ENCODE data around the gene ANKRD22.

ANKRD22 gene

GRCh38 chr10:88832376-88832775 lies 19.3 kb downstream of the ANKRD22 start:
- no peak overlapping the region for H3K4me3 ChIP-seq (ENCODE audit: low read depth, low read length)
- no peak for DNase-seq
- H3K27ac ChIP-seq, result no peak overlapping the region
- TF ChIP-seq CTCF (IDR thresholded peaks at IDR 0.05; ENCODE audit: low read depth, low read length), result no peak
- H3K36me3 ChIP-seq, result no peaks in the 10 kb centered on the region
- H3K27me3 ChIP-seq (ENCODE audit: insufficient read depth, low read depth, severe bottlenecking), result no peaks in the 10 kb centered on the region
- H3K9me3 ChIP-seq (ENCODE audit: severe bottlenecking), result no peaks in the 10 kb centered on the region

GRCh38 chr10:88831709-88832108 lies 19.9 kb downstream of the ANKRD22 start:
- Histone ChIP-seq H3K27me3 (ENCODE audit: insufficient read depth, low read depth, severe bottlenecking) (no peaks in the 10 kb centered on the region), H3K27ac (no peak overlapping the region), H3K9me3 (ENCODE audit: severe bottlenecking) (no peaks in the 10 kb centered on the region), H3K36me3 (no peaks in the 10 kb centered on the region), H3K4me3 (ENCODE audit: low read depth, low read length) (no peak overlapping the region)
- DNase-seq, result no peak
- TF ChIP-seq CTCF (IDR thresholded peaks at IDR 0.05; ENCODE audit: low read depth, low read length), result no peak

GRCh38 chr10:88830643-88831268 lies 20.9 kb downstream of the ANKRD22 start:
- no peaks in the 10 kb centered on the region for H3K27me3 ChIP-seq (ENCODE audit: insufficient read depth, low read depth, severe bottlenecking)
- TF ChIP-seq CTCF (IDR thresholded peaks at IDR 0.05; ENCODE audit: low read depth, low read length), result no peak
- no peaks in the 10 kb centered on the region for H3K9me3 ChIP-seq (ENCODE audit: severe bottlenecking)
- no peak for DNase-seq
- H3K4me3 ChIP-seq (ENCODE audit: low read depth, low read length), result no peak overlapping the region
- no peak overlapping the region for H3K27ac ChIP-seq
- no peaks in the 10 kb centered on the region for H3K36me3 ChIP-seq

GRCh38 chr10:88828310-88828709 lies 23.3 kb downstream of the ANKRD22 start:
- Histone ChIP-seq H3K27ac (no peak overlapping the region), H3K4me3 (ENCODE audit: low read depth, low read length) (no peak overlapping the region), H3K27me3 (ENCODE audit: insufficient read depth, low read depth, severe bottlenecking) (no peaks in the 10 kb centered on the region), H3K9me3 (ENCODE audit: severe bottlenecking) (no peaks in the 10 kb centered on the region), H3K36me3 (no peaks in the 10 kb centered on the region)
- TF ChIP-seq CTCF (IDR thresholded peaks at IDR 0.05; ENCODE audit: low read depth, low read length), result no peak
- no peak for DNase-seq

GRCh38 chr10:88827671-88828070 lies 24.0 kb downstream of the ANKRD22 start:
- Histone ChIP-seq H3K36me3 (no peaks in the 10 kb centered on the region), H3K27me3 (ENCODE audit: insufficient read depth, low read depth, severe bottlenecking) (no peaks in the 10 kb centered on the region), H3K27ac (no peak overlapping the region), H3K4me3 (ENCODE audit: low read depth, low read length) (no peak overlapping the region), H3K9me3 (ENCODE audit: severe bottlenecking) (no peaks in the 10 kb centered on the region)
- DNase-seq, result no peak
- TF ChIP-seq CTCF (IDR thresholded peaks at IDR 0.05; ENCODE audit: low read depth, low read length), result no peak

- H3K27ac ChIP-seq, result no peak overlapping the region
- TF ChIP-seq CTCF (IDR thresholded peaks at IDR 0.05; ENCODE audit: low read depth, low read length), result no peak
- H3K36me3 ChIP-seq, result no peaks in the 10 kb centered on the region
- no peaks in the 10 kb centered on the region for H3K9me3 ChIP-seq (ENCODE audit: severe bottlenecking)
- DNase-seq, result no peak
- no peak overlapping the region for H3K4me3 ChIP-seq (ENCODE audit: low read depth, low read length)
- no peaks in the 10 kb centered on the region for H3K27me3 ChIP-seq (ENCODE audit: insufficient read depth, low read depth, severe bottlenecking)
Measured at GRCh38 chr10:88826388-88826787, 25.3 kb downstream of the ANKRD22 start.
